Fibroblast of lung (primary cell): ENCODE measurements around the gene KRTCAP2. TPM values are rescaled to one million over a fixed set of nuclear protein-coding genes. Genes with fewer than 3 reads are reported as not detected.

Experiments used
- DNase-seq, 2 donors: peaks; one replicate each; pipeline versions ENCODE4 v3.0.0 to v3.0.0-alpha.2; 2010; ENCODE audit warnings: low read depth in 2 of 2
- H2AFZ ChIP-seq: 2 replicates; pipeline ENCODE4 v1.5.1; 2012; ENCODE audit warnings: low read length, control low read depth, inconsistent platforms
- H3K27ac ChIP-seq: 2 replicates; pipeline ENCODE4 v1.5.1; 2011; ENCODE audit warnings: low read length, control low read depth; ENCODE audit not compliant: insufficient read depth
- H3K27me3 ChIP-seq: 2 replicates; pipeline ENCODE4 v1.5.1; 2011; ENCODE audit warnings: mild to moderate bottlenecking, low read length; ENCODE audit not compliant: control insufficient read depth, insufficient read depth
- H3K36me3 ChIP-seq: 2 replicates; pipeline ENCODE4 v1.5.1; 2011; ENCODE audit warnings: low read length; ENCODE audit not compliant: control insufficient read depth, insufficient read depth
- H3K4me1 ChIP-seq: 2 replicates; pipeline ENCODE4 v1.5.1; 2011; ENCODE audit warnings: low read length; ENCODE audit not compliant: control insufficient read depth, insufficient read depth; ENCODE audit errors: extremely low read depth
- H3K4me2 ChIP-seq: 2 replicates; pipeline ENCODE4 v1.5.1; 2011; ENCODE audit warnings: low read length, control low read depth; ENCODE audit not compliant: insufficient read depth; ENCODE audit errors: extremely low read depth
- H3K4me3 ChIP-seq, 4 experiments: fragments of 200-600 bp in 1 of 4; sonication (generic) in 1 of 4; replicated peaks in 1 of 4; 2 replicates each; pipeline ENCODE4 v1.5.1; 2011 to 2016; ENCODE audit warnings: low read length in 4 of 4, low read depth in 3 of 4, mild to moderate bottlenecking in 3 of 4, control low read depth in 2 of 4, inconsistent platforms in 1 of 4, mixed read lengths in 1 of 4; ENCODE audit not compliant: insufficient read depth in 1 of 4; ENCODE audit errors: control extremely low read depth in 1 of 4
- H3K79me2 ChIP-seq: 2 replicates; pipeline ENCODE4 v1.5.1; 2012; ENCODE audit warnings: mild to moderate bottlenecking, low read length, inconsistent platforms; ENCODE audit not compliant: control insufficient read depth, insufficient read depth
- H3K9ac ChIP-seq: 2 replicates; pipeline ENCODE4 v1.5.1; 2011; ENCODE audit warnings: mild to moderate bottlenecking, low read length, control low read depth; ENCODE audit not compliant: insufficient read depth
- H3K9me3 ChIP-seq: 2 replicates; pipeline ENCODE4 v1.5.1; 2012; ENCODE audit warnings: low read depth, low read length; ENCODE audit not compliant: control insufficient read depth, insufficient read depth
- H4K20me1 ChIP-seq: 2 replicates; pipeline ENCODE4 v1.5.1; 2011; ENCODE audit warnings: low read length; ENCODE audit not compliant: control insufficient read depth, insufficient read depth; ENCODE audit errors: extremely low read depth
- EZH2 ChIP-seq: IDR thresholded peaks from 2 replicates; pipeline ENCODE4 v1.5.1; 2012; ENCODE audit warnings: low read length, control low read depth, mild to moderate bottlenecking; ENCODE audit errors: missing control alignments
- polyA plus RNA-seq, 2 donors: library from polyadenylated mRNA; depleted of rRNA in 1 of 2; stranded (reverse) in 1 of 2; unstranded in 1 of 2; fragments of >200 nt; gene quantifications; 2 replicates each; pipeline ENCODE4 v1.2.1, GENCODE V29; 2011 to 2012; ENCODE audit warnings: missing spikeins in 1 of 2
- total RNA-seq: library from RNA; depleted of rRNA; stranded (reverse); fragments of >200 nt; gene quantifications from 2 replicates; pipeline ENCODE4 v1.2.1, GENCODE V29; 2014
- TF ChIP-seq, protein P1 (sequence below), 2 donors: IDR thresholded peaks in 1 of 2; conservative IDR thresholded peaks in 1 of 2; 1 replicate in 1 of 2; 2 replicates in 1 of 2; pipeline ENCODE4 v1.5.1; 2011 to 2012; ENCODE audit warnings: low read length in 2 of 2, control low read depth in 1 of 2, inconsistent platforms in 1 of 2, low read depth in 1 of 2, mild to moderate bottlenecking in 1 of 2

The KRTCAP2 gene
- total and polyA plus RNA-seq, 2 donors (not counting 1 experiment from before 2014, with no cell fraction given), result 123 to 125 TPM

DNA sequence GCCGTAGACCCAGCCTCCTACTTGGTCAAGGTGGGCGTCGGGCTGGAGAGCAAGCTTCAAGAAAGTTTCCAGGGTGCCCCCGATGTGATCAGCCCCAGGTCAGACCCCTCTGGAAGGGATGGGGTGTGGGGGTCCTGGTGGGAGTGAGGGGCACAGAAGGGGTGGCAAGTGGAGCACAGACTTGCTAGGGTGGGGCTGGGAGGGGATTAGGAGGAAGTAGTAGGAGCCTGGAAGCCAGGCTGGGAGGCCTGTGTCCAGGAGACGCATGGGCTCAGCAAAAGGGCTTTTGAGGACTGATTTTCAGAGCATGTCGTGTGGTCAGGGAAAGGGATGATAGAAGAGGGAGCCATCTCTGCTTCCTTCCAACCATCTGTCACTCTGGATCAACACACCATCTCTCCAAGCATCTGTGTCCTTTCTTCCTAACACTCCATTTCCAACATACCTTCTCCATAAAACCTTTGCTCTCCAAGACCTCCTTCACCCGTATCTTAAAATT, 9.0 kb upstream of the KRTCAP2 start:
- no peak overlapping the region for H3K4me2 ChIP-seq
- H3K27ac ChIP-seq, result no peak overlapping the region
- no peak overlapping the region for H2AFZ ChIP-seq
- H3K4me1 ChIP-seq, result no peaks in the 10 kb centered on the region
- DNase-seq, result no peak
- no peak for TF ChIP-seq EZH2
- TF ChIP-seq, protein P1, sequence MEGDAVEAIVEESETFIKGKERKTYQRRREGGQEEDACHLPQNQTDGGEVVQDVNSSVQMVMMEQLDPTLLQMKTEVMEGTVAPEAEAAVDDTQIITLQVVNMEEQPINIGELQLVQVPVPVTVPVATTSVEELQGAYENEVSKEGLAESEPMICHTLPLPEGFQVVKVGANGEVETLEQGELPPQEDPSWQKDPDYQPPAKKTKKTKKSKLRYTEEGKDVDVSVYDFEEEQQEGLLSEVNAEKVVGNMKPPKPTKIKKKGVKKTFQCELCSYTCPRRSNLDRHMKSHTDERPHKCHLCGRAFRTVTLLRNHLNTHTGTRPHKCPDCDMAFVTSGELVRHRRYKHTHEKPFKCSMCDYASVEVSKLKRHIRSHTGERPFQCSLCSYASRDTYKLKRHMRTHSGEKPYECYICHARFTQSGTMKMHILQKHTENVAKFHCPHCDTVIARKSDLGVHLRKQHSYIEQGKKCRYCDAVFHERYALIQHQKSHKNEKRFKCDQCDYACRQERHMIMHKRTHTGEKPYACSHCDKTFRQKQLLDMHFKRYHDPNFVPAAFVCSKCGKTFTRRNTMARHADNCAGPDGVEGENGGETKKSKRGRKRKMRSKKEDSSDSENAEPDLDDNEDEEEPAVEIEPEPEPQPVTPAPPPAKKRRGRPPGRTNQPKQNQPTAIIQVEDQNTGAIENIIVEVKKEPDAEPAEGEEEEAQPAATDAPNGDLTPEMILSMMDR (conservative IDR thresholded peaks at IDR 0.05 in 1 of 2, IDR thresholded peaks at IDR 0.05 in 1 of 2; ENCODE audit: low read depth in 1 of 2, low read length in 2 of 2), result no peak
- no peak overlapping the region for H3K9ac ChIP-seq
- H3K27me3 ChIP-seq, result no peaks in the 10 kb centered on the region
- H3K9me3 ChIP-seq, result no peaks in the 10 kb centered on the region
- no peaks in the 10 kb centered on the region for H3K79me2 ChIP-seq
- H3K36me3 ChIP-seq, result peaks cover 18% of the 10 kb centered on the region
- no peak overlapping the region for H3K4me3 ChIP-seq
- H4K20me1 ChIP-seq, result no peaks in the 10 kb centered on the region

DNA sequence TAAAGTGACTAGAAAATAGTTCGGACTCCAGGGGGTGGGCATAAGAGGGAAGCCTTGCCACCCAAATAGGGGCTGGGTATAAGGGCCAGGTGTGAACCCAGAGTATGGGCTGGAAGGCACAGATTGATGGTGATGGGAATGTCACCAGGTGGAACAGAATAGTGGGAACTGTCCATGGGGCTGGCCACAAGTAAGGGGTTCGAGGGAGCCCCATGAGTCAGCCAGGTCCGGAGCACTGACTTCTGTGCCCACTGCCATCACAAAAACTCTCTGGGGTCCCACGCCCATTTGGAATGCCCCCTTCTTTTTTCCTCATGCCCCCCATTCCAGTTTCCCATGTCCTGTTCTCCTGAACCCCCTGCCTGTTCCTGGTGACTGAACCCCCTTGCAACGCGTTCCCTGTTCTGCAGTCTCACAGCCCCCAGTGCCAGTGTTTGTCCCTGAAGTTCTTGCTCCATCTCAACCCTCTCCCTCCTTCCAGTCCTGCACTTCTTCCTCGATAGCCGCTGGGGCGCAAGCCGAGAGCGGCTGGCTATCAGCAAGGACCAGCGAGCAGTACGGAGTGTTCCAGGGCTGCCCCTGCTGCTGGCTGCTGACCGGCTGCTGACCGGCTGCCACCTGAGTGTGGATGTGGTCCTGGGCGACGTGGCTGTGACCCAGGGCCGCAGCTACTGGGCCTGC, 8.4 kb upstream of the KRTCAP2 start:
- Histone ChIP-seq H3K36me3 (peaks cover 19% of the 10 kb centered on the region), H3K9ac (no peak overlapping the region), H3K4me1 (peaks cover 2% of the 10 kb centered on the region), H3K9me3 (no peaks in the 10 kb centered on the region), H3K4me2 (no peak overlapping the region), H3K27me3 (no peaks in the 10 kb centered on the region), H3K79me2 (no peaks in the 10 kb centered on the region), H3K27ac (no peak overlapping the region), H4K20me1 (no peaks in the 10 kb centered on the region), H2AFZ (no peak overlapping the region), H3K4me3 (no peak overlapping the region)
- no peak for DNase-seq
- TF ChIP-seq, protein P1 (conservative IDR thresholded peaks at IDR 0.05 in 1 of 2, IDR thresholded peaks at IDR 0.05 in 1 of 2; ENCODE audit: low read depth in 1 of 2, low read length in 2 of 2), result no peak
- TF ChIP-seq EZH2, result no peak

DNA sequence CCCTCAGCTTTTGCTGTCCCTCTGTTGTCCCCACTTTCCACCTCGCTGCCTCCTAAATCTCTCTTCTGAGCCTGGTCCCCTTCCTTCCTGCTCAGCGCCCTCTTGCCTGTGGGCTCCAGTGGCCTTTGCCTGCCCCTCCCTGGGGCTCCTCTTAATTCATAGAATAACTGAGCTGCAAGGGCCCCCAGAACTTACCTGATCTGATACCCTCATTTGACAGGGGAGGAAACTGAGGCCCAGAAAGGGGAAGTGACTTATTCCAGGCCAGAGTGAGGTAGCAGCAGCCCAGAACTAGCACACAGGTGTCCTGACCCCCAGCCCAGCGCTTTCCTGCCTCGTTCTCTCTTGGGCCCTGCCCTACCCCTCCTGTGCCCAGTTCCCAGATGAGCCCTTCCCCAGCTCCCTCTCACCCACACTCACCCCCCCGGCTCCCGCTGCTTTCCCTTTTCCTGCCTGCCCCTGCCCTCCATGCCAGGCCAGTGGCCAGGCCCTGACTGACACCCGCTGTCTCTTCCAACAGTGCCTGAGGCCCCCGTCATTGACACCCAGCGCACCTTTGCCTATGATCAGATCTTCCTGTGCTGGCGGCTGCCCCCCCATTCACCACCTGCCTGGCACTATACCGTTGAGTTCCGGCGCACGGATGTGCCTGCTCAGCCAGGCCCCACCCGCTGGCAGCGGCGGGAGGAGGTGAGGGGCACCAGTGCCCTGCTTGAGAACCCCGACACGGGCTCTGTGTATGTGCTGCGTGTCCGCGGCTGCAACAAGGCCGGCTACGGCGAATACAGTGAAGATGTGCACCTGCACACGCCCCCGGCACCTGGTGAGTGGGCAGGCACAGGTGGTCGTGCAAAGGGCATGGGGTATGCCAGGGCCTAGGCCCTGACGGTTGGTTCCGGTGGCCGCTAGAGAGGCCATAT, 6.3 kb upstream of the KRTCAP2 start:
- Histone ChIP-seq H3K27me3 (no peaks in the 10 kb centered on the region), H3K4me2 (no peak overlapping the region), H3K27ac (no peak overlapping the region), H3K36me3 (peaks cover 17% of the 10 kb centered on the region), H4K20me1 (no peaks in the 10 kb centered on the region), H3K4me1 (peaks cover 6% of the 10 kb centered on the region), H3K9ac (no peak overlapping the region), H2AFZ (no peak overlapping the region), H3K9me3 (no peaks in the 10 kb centered on the region), H3K79me2 (no peaks in the 10 kb centered on the region), H3K4me3 (no peak overlapping the region)
- DNase-seq, result no peak
- TF ChIP-seq, protein P1 (conservative IDR thresholded peaks at IDR 0.05 in 1 of 2, IDR thresholded peaks at IDR 0.05 in 1 of 2; ENCODE audit: low read depth in 1 of 2, low read length in 2 of 2), result no peak
- no peak for TF ChIP-seq EZH2
